GM18517 (cell line): ENCODE data around the gene WDR38.

ENCODE experiments used
- ATAC-seq: cut with Tn5 transposase; IDR thresholded peaks from one replicate; pipeline ENCODE4 v1.9.1; 2021; ENCODE audit warnings: mild to moderate bottlenecking, moderate library complexity; ENCODE audit not compliant: unreplicated experiment

WDR38 gene

GRCh38 chr9:124880501-124880900, 27.2 kb downstream of the WDR38 start:
- ATAC-seq, result no peak

GRCh38 chr9:124881138-124881743, 28.0 kb downstream of the WDR38 start:
- ATAC-seq, result no peak

- no peak for ATAC-seq
These were observed 29.0 kb downstream of the WDR38 start for GRCh38 chr9:124882231-124882630.

- ATAC-seq, result no peak
These were observed 31.1 kb downstream of the WDR38 start for GRCh38 chr9:124884376-124884775.

GRCh38 chr9:124885551-124885950, 32.3 kb downstream of the WDR38 start:
- no peak for ATAC-seq

GRCh38 chr9:124886461-124886860, 33.2 kb downstream of the WDR38 start:
- ATAC-seq, result no peak

- no peak for ATAC-seq
These were observed 33.7 kb downstream of the WDR38 start for GRCh38 chr9:124886866-124887492.

GRCh38 chr9:124887832-124888231, 34.6 kb downstream of the WDR38 start:
- no peak for ATAC-seq

GRCh38 chr9:124889006-124889405, 35.7 kb downstream of the WDR38 start:
- no peak for ATAC-seq

GRCh38 chr9:124890179-124890578, 36.9 kb downstream of the WDR38 start:
- no peak for ATAC-seq

- ATAC-seq, result no peak
These were observed 40.9 kb downstream of the WDR38 start for GRCh38 chr9:124894035-124894740.

- no peak for ATAC-seq
These were observed 41.5 kb downstream of the WDR38 start for GRCh38 chr9:124894741-124895170.

GRCh38 chr9:124897570-124898460, 44.6 kb downstream of the WDR38 start:
- no peak for ATAC-seq

- no peak for ATAC-seq
These were observed 46.6 kb downstream of the WDR38 start for GRCh38 chr9:124899845-124900244.

- ATAC-seq, result no peak
These were observed 53.7 kb downstream of the WDR38 start for GRCh38 chr9:124906966-124907365.
